Mucosa of rectum (tissue), 2 donors: Measurements from ENCODE around the gene ADAD2.
"Not testable (repeated sequence)": the region's sequence is repeated elsewhere in the genome, so short reads cannot be mapped to it uniquely, and the experiment has no call there.

Experiments used
- H3K27ac ChIP-seq, 2 donors: one replicate each; pipeline ENCODE4 v1.7.0; 2013; ENCODE audit warnings: inconsistent platforms in 2 of 2, low read depth in 2 of 2, low read length in 2 of 2
- H3K27me3 ChIP-seq, 2 donors: one replicate each; pipeline ENCODE4 v1.7.0; 2013; ENCODE audit warnings: low read length in 2 of 2; ENCODE audit not compliant: control insufficient read depth in 2 of 2, insufficient read depth in 2 of 2
- H3K36me3 ChIP-seq, 2 donors: one replicate each; pipeline ENCODE4 v1.7.0; 2013; ENCODE audit warnings: low read length in 2 of 2; ENCODE audit not compliant: control insufficient read depth in 2 of 2, insufficient read depth in 2 of 2
- H3K4me1 ChIP-seq, 2 donors: one replicate each; pipeline ENCODE4 v1.7.0; 2013; ENCODE audit warnings: low read length in 2 of 2, mild to moderate bottlenecking in 1 of 2; ENCODE audit not compliant: control insufficient read depth in 2 of 2, insufficient read depth in 2 of 2
- H3K4me3 ChIP-seq, 2 donors: one replicate each; pipeline ENCODE4 v1.7.0; 2013; ENCODE audit warnings: low read length in 2 of 2
- H3K9ac ChIP-seq, 2 donors: one replicate each; pipeline ENCODE4 v1.7.0; 2013; ENCODE audit warnings: low read length in 2 of 2, low read depth in 1 of 2, mild to moderate bottlenecking in 1 of 2
- H3K9me3 ChIP-seq, 2 donors: one replicate each; pipeline ENCODE4 v1.7.0; 2013; ENCODE audit warnings: low read length in 2 of 2; ENCODE audit not compliant: control insufficient read depth in 2 of 2
- donor health status: healthy.
- donor health status: Normal muscosa, but diverticular disease.

The ADAD2 gene

DNA sequence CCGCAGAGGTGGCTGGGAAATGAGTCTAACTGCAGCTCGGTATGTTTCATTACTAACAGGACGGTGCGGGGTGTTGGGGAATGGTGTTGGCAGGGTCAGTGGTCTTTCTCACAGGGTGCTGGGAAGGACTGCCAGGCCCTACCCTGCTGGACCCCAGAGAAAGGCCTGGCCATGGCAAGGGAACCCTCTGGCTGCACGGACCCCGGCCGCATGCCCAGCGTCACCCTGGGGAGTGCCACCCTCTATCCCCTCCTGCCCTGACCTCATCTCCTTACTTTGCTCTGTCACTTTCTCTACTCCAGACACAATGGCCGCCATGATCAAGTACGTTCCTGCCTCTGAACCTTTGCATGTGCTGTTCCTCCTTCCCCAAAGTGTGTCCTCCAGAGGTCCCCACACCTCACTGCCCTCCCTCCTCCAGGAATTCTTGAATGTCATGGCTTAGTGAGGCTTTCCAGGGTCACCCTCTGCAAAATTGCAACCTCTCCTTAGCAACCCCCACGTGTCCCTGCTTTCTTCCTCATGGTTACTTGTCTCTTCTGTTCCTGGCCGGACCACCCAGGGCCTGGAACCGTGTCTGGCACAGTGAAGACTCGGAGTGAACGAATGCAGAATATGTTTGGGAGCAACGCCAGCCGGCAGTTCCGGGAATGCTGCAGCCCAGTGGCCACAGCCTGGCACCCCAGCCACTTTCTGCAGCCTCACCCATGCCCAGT is 15.2 kb downstream of the ADAD2 start:
- Histone ChIP-seq H3K27ac (no peak overlapping the region), H3K9me3 (no peaks in the 10 kb centered on the region), H3K9ac (no peak overlapping the region), H3K36me3 (no peaks in the 10 kb centered on the region), H3K4me3 (no peak overlapping the region), H3K4me1 (no peaks in the 10 kb centered on the region), H3K27me3 (no peaks in the 10 kb centered on the region)

- no peaks in the 10 kb centered on the region for H3K27me3 ChIP-seq
- H3K9ac ChIP-seq, result no peak overlapping the region
- no peaks in the 10 kb centered on the region for H3K36me3 ChIP-seq
- no peak overlapping the region for H3K27ac ChIP-seq
- no peak overlapping the region for H3K4me3 ChIP-seq
- H3K9me3 ChIP-seq, result no peaks in the 10 kb centered on the region
- H3K4me1 ChIP-seq, result no peaks in the 10 kb centered on the region
Measured at GRCh38 chr16:84207251-84207650, 16.3 kb downstream of the ADAD2 start.

DNA sequence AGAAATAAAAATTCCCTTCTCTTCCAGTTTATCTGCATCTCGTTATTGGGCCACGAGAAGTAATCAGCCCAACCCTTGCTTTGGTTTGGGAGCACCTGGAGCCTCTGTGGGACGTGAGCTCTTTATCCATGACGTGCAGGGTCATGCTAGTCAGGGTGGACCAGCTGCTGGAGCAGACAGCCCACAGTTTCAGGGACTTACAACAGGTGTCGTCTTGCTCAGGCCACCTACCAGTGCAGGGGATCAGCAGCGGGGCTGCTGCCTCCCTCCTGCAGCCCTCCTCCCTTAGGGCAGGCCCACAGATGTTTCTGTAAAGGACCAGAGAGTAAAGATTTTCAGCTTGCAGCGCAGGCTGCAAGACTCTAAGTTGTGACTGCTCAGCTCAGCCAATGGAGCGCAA is 16.9 kb downstream of the ADAD2 start:
- no peak overlapping the region for H3K9ac ChIP-seq
- H3K36me3 ChIP-seq, result no peaks in the 10 kb centered on the region
- no peak overlapping the region for H3K4me3 ChIP-seq
- no peaks in the 10 kb centered on the region for H3K9me3 ChIP-seq
- no peaks in the 10 kb centered on the region for H3K4me1 ChIP-seq
- H3K27ac ChIP-seq, result no peak overlapping the region
- no peaks in the 10 kb centered on the region for H3K27me3 ChIP-seq

DNA sequence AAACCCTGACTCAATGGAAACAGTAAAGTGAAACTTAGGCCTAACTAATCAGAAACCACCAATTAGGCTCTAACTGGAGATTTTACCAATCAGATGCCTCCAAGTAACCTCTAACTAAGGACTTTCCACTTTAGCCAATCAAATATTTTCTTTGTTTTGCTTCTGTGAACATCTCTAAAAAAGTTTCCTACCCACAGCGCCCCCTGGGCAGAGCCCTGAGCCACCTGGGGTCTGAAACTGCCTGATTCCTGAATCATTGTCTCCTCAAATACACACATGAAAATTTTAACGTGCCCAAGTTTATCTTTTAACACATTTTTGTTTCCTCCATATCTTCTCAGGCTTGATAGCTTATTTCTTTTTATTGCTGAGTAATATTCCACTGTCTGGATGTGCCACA is 19.0 kb downstream of the ADAD2 start:
- no peak overlapping the region for H3K9ac ChIP-seq
- no peaks in the 10 kb centered on the region for H3K36me3 ChIP-seq
- H3K9me3 ChIP-seq, result no peaks in the 10 kb centered on the region
- no peak overlapping the region for H3K4me3 ChIP-seq
- H3K4me1 ChIP-seq, result no peaks in the 10 kb centered on the region
- no peaks in the 10 kb centered on the region for H3K27me3 ChIP-seq
- no peak overlapping the region for H3K27ac ChIP-seq

DNA sequence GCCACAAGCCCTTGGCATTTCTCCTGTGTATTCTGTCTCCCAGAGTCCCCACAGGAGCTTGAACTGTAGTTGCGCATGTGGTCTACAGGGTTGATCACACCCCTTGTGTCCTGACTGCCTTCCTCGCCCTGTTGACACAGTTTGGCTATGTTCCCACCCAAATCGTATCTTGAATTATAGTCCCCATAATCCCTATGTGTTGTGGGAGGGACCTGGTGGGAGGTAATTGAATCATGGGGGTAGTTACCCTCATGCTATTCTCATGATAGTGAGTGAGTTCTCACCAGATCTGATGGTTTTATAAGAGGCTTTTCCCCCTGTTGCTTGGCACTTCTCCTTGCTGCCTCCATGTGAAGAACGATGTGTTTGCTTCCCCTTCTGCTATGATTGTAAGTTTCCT is 21.2 kb downstream of the ADAD2 start:
- Histone ChIP-seq H3K27me3 (no peaks in the 10 kb centered on the region), H3K4me1 (no peaks in the 10 kb centered on the region), H3K9ac (no peak overlapping the region), H3K36me3 (no peaks in the 10 kb centered on the region), H3K9me3 (no peaks in the 10 kb centered on the region), H3K4me3 (no peak overlapping the region), H3K27ac (no peak overlapping the region)

- Histone ChIP-seq H3K27me3 (no peaks in the 10 kb centered on the region), H3K4me1 (no peaks in the 10 kb centered on the region), H3K9me3 (no peaks in the 10 kb centered on the region), H3K4me3 (no peak overlapping the region), H3K27ac (no peak overlapping the region), H3K9ac (no peak overlapping the region), H3K36me3 (no peaks in the 10 kb centered on the region)
Measured at GRCh38 chr16:84212631-84213030, 21.7 kb downstream of the ADAD2 start.

GRCh38 chr16:84214451-84215066 is 23.6 kb downstream of the ADAD2 start:
- H3K4me1 ChIP-seq, result no peaks in the 10 kb centered on the region
- no peak overlapping the region for H3K4me3 ChIP-seq
- no peak overlapping the region for H3K9ac ChIP-seq
- no peaks in the 10 kb centered on the region for H3K36me3 ChIP-seq
- no peaks in the 10 kb centered on the region for H3K9me3 ChIP-seq
- no peaks in the 10 kb centered on the region for H3K27me3 ChIP-seq
- H3K27ac ChIP-seq, result no peak overlapping the region

- no peaks in the 10 kb centered on the region for H3K36me3 ChIP-seq
- no peaks in the 10 kb centered on the region for H3K4me1 ChIP-seq
- no peaks in the 10 kb centered on the region for H3K9me3 ChIP-seq
- no peak overlapping the region for H3K4me3 ChIP-seq
- H3K27me3 ChIP-seq, result no peaks in the 10 kb centered on the region
- no peak overlapping the region for H3K9ac ChIP-seq
- H3K27ac ChIP-seq, result no peak overlapping the region
Measured at GRCh38 chr16:84215531-84215930, 24.6 kb downstream of the ADAD2 start.

- not testable (repeated sequence) for H3K4me1 ChIP-seq, H3K36me3 ChIP-seq, H3K27me3 ChIP-seq, H3K9me3 ChIP-seq, H3K9ac ChIP-seq, H3K4me3 ChIP-seq, H3K27ac ChIP-seq
Measured at GRCh38 chr16:84216144-84216543, 25.2 kb downstream of the ADAD2 start.

DNA sequence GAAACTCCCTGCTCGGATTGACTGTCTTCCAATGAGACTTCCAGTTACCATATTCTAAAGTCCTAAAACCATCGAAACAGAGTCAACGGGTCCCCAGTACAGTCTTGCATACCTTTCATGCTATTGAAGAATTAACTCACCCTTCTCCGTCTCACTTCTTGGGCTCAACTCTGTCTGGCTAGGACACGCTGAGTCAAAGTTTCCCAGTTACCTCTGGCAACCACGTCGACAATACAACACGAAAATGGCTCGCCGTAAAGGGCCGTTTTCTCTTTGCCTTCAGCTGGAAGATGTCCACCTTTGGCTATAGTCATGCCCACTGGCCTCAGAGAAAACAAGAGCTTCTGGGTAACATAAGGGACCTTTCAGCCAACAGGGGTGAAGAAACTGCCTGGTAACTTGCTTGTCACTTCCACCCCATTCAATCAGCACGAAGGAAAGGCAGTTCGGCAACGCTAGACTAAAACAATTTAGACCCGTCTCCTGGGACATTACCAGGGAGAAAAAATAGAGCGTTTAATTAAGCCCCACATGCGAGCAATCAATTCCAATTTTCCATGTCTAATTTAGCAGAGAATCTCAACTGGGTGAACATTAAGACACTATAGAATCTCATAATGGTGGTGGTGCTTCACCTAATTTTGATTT is 27.3 kb downstream of the ADAD2 start:
- Histone ChIP-seq H3K9ac (no peak overlapping the region), H3K36me3 (no peaks in the 10 kb centered on the region), H3K9me3 (no peaks in the 10 kb centered on the region), H3K27me3 (no peaks in the 10 kb centered on the region), H3K27ac (no peak overlapping the region), H3K4me3 (no peak overlapping the region), H3K4me1 (no peaks in the 10 kb centered on the region)
